GM12878 (cell line): ENCODE data around the gene MS4A2. TPM values are rescaled to one million over a fixed set of nuclear protein-coding genes. Genes with fewer than 3 reads are reported as not detected.

ENCODE experiments used
- ATAC-seq: fragments of 200-7000 bp; cut with Tn5 transposase; 3 replicates; pipeline ENCODE4 v1.9.1; 2020; ENCODE audit warnings: mild to moderate bottlenecking, moderate library complexity
- BruUV-seq: library from RNA; stranded (reverse); fragments of 400-500 nt; replicated peaks from 2 replicates; lab custom pipeline; 2021; lab: Mats Ljungman, UMichigan
- CTCF ChIA-PET: fragments of 300-600 bp; sonication (Branson Sonifier 250); formaldehyde crosslinking; extraction: SDS; loops from one replicate; lab custom pipeline; 2021; ENCODE audit warnings: inconsistent platforms; lab: Yijun Ruan, JAX
- POLR2A ChIA-PET: fragments of 350-600 bp; formaldehyde crosslinking; extraction: SDS; loops from one replicate; lab custom pipeline; 2021; ENCODE audit warnings: inconsistent platforms; lab: Charles Lee
- RAD21 ChIA-PET: fragments of 300-600 bp; sonication (Branson Sonifier 250); formaldehyde crosslinking; loops from one replicate; lab custom pipeline; 2023; ENCODE audit warnings: antibody characterized with exemption; ENCODE audit not compliant: unreplicated experiment; lab: Charles Lee
- SMC1A ChIA-PET: fragments of 300-600 bp; sonication (Branson Sonifier 250); formaldehyde crosslinking; loops from one replicate; lab custom pipeline; 2023; ENCODE audit not compliant: unreplicated experiment, uncharacterized antibody; lab: Charles Lee
- DNase-seq: peaks from one replicate; pipeline ENCODE4 v3.0.0-alpha.2; 2011; ENCODE audit warnings: low read depth, low spot score
- FAIRE-seq: peaks from 3 replicates; lab custom pipeline; 2011; peaks lifted over from hg19 to GRCh38; lab: Jason Lieb, UNC
- H2AFZ ChIP-seq: 2 replicates; pipeline ENCODE4 v1.6.0; 2011; ENCODE audit warnings: low read depth, low read length, control low read depth; ENCODE audit not compliant: control insufficient read depth
- H3K27ac ChIP-seq: 2 replicates; pipeline ENCODE4 v1.5.1; 2011; ENCODE audit warnings: control low read depth; ENCODE audit not compliant: control insufficient read depth, insufficient read depth
- H3K27me3 ChIP-seq, 2 experiments: replicated peaks in 1 of 2; 2 replicates each; pipeline versions ENCODE4 v1.6.0 to v1.6.1; 2011; ENCODE audit warnings: low read length in 1 of 2; ENCODE audit not compliant: control insufficient read depth in 2 of 2, insufficient read depth in 2 of 2
- H3K36me3 ChIP-seq, 2 experiments: 2 replicates each; pipeline ENCODE4 v1.5.1; 2011; ENCODE audit warnings: low read length in 1 of 2; ENCODE audit not compliant: control insufficient read depth in 2 of 2, insufficient read depth in 2 of 2
- H3K4me1 ChIP-seq: 2 replicates; pipeline ENCODE4 v1.6.1; 2011; ENCODE audit warnings: mild to moderate bottlenecking, low read length, moderate library complexity, mixed read lengths; ENCODE audit not compliant: control insufficient read depth, insufficient read depth
- H3K4me2 ChIP-seq: 2 replicates; pipeline ENCODE4 v1.6.0; 2011; ENCODE audit warnings: control low read depth; ENCODE audit not compliant: control insufficient read depth, insufficient read depth
- H3K4me3 ChIP-seq: fragments of 200-600 bp; sonication (generic); 2 replicates; pipeline ENCODE4 v1.5.1; 2016
- H3K79me2 ChIP-seq: 2 replicates; pipeline ENCODE4 v1.6.0; 2011; ENCODE audit warnings: low read length; ENCODE audit not compliant: control insufficient read depth, insufficient read depth
- H3K9ac ChIP-seq: 2 replicates; pipeline ENCODE4 v1.8.0; 2011; ENCODE audit warnings: low read length, control low read depth, mixed read lengths; ENCODE audit not compliant: control insufficient read depth, insufficient read depth
- H3K9me3 ChIP-seq: replicated peaks from 3 replicates; pipeline ENCODE4 v1.5.1; 2011; ENCODE audit warnings: mild to moderate bottlenecking, low read length; ENCODE audit not compliant: control insufficient read depth, insufficient read depth
- H4K20me1 ChIP-seq: 2 replicates; pipeline ENCODE4 v1.6.0; 2011; ENCODE audit not compliant: control insufficient read depth, insufficient read depth
- CHD1 ChIP-seq: IDR thresholded peaks from 2 replicates; pipeline ENCODE4 v1.6.1; 2012; ENCODE audit warnings: low read depth, low read length, improper control_type of control experiment
- EZH2 ChIP-seq: IDR thresholded peaks from 2 replicates; pipeline ENCODE4 v1.6.1; 2012; ENCODE audit warnings: low read depth, mild to moderate bottlenecking, control low read depth, inconsistent platforms, low read length, borderline replicate concordance; ENCODE audit not compliant: control insufficient read depth
- FOXK2 ChIP-seq: fragments of 450-650 bp; IDR thresholded peaks from 2 replicates; pipeline ENCODE4 v1.6.1; 2017; ENCODE audit warnings: mild to moderate bottlenecking, moderate library complexity
- JUNB ChIP-seq: IDR thresholded peaks from 2 replicates; pipeline ENCODE4 v1.6.1; 2016; ENCODE audit warnings: antibody characterized with exemption, mild to moderate bottlenecking
- KLF5 ChIP-seq: fragments of 450-650 bp; IDR thresholded peaks from 2 replicates; pipeline ENCODE4 v1.6.1; 2014; ENCODE audit warnings: mild to moderate bottlenecking; ENCODE audit not compliant: partially characterized antibody
- NFYB ChIP-seq: IDR thresholded peaks from 2 replicates; pipeline ENCODE4 v1.6.1; 2011; ENCODE audit warnings: low read depth, mild to moderate bottlenecking, low read length, improper control_type of control experiment, moderate library complexity; ENCODE audit not compliant: insufficient read depth
- NR2C1 ChIP-seq: fragments of 450-650 bp; IDR thresholded peaks from 2 replicates; pipeline ENCODE4 v1.6.1; 2017; ENCODE audit warnings: antibody characterized with exemption, mild to moderate bottlenecking, moderate library complexity
- RAD21 ChIP-seq: IDR thresholded peaks from 2 replicates; pipeline ENCODE4 v1.6.1; 2011; ENCODE audit warnings: mild to moderate bottlenecking, low read depth, low read length, moderate library complexity; ENCODE audit not compliant: insufficient read depth
- SRF ChIP-seq, 2 experiments: IDR thresholded peaks; 2 replicates each; pipeline ENCODE4 v1.6.1; 2011; ENCODE audit warnings: low read depth in 2 of 2, low read length in 2 of 2, mild to moderate bottlenecking in 1 of 2, moderate library complexity in 1 of 2
- SUPT20H ChIP-seq: IDR thresholded peaks from 2 replicates; pipeline ENCODE4 v1.6.1; 2011; ENCODE audit warnings: low read depth, mild to moderate bottlenecking, low read length, moderate library complexity, borderline replicate concordance; ENCODE audit not compliant: control insufficient read depth
- ZBTB33 ChIP-seq: fragments of 450-650 bp; IDR thresholded peaks from 2 replicates; pipeline ENCODE4 v1.6.1; 2017; ENCODE audit warnings: mild to moderate bottlenecking
- ZNF384 ChIP-seq: IDR thresholded peaks from 2 replicates; pipeline ENCODE4 v1.6.1; 2012; ENCODE audit warnings: low read depth, mild to moderate bottlenecking, low read length, improper control_type of control experiment, borderline replicate concordance
- ZNF592 ChIP-seq: fragments of 450-650 bp; IDR thresholded peaks from 2 replicates; pipeline ENCODE4 v1.6.1; 2017; ENCODE audit warnings: mild to moderate bottlenecking, moderate library complexity
- WGBS: methylation state at CpG from one replicate; pipeline ENCODE4 v1.1.6; 2016; ENCODE audit warnings: low lambda C conversion rate; ENCODE audit not compliant: insufficient replicate concordance, insufficient coverage; ENCODE audit errors: missing lambda C conversion rate; 5-methylcytosine and 5-hydroxymethylcytosine counted together
- in situ Hi-C: fragments of 300-500 bp; cut with MboI; formaldehyde crosslinking; loops from 9 replicates; pipeline ENCODE4 v1.14.3; 2018; ENCODE audit warnings: mixed read lengths
- intact Hi-C: fragments of 100-400 bp; cut with micrococcal nuclease; formaldehyde crosslinking; loops from one replicate; pipeline ENCODE4 v1.14.2; 2022; ENCODE audit not compliant: unreplicated experiment
- polyA plus RNA-seq, 11 experiments: library from polyadenylated mRNA; depleted of rRNA in 4 of 11; unstranded in 6 of 11; stranded (reverse) in 5 of 11; fragments of >200 nt; fragmentation: Nextera tagmentation in 4 of 11; fragmentation: Illumina TruSeq in 1 of 11; extraction: Ambion mirVana in 4 of 11; extraction: Trizol in 1 of 11; gene quantifications; 1 replicate in 1 of 11; 2 replicates in 10 of 11; pipeline versions ENCODE4 v1.2.1 to v1.2.3, GENCODE V29; 2011 to 2016; ENCODE audit warnings: inconsistent platforms in 2 of 11, missing spikeins in 2 of 11, low read depth in 1 of 11
- total RNA-seq, 4 experiments: library from RNA; depleted of rRNA in 3 of 4; stranded (reverse); fragments of >200 nt in 3 of 4; fragmentation: Illumina TruSeq in 1 of 4; extraction: Trizol in 1 of 4; gene quantifications; 2 replicates each; pipeline versions ENCODE4 v1.2.1 to v1.2.3, GENCODE V29; 2013 to 2021
- TF ChIP-seq, protein P1 (sequence below): fragments of 450-650 bp; IDR thresholded peaks from 2 replicates; pipeline ENCODE4 v1.6.1; 2016; ENCODE audit warnings: mild to moderate bottlenecking
- TF ChIP-seq, protein P2 (sequence below): fragments of 150-350 bp; IDR thresholded peaks from 2 replicates; pipeline ENCODE4 v1.6.1; 2014; ENCODE audit warnings: mild to moderate bottlenecking, low read depth, low read length

MS4A2 gene
- total and polyA plus RNA-seq, 10 of the 15 experiments (the other 5 are each of a cell fraction or from before 2014, with no cell fraction given) = not detected

GRCh38 chr11:60129853-60130252 lies 41.4 kb downstream of the MS4A2 start:
- ChIA-PET POLR2A (interaction anchor here (0.6 kb wide), 1 partner anchor 72 kb away, joined by 4 read pairs; no protein-coding TSS in a partner anchor), SMC1A (interaction anchor here (0.6 to 2.2 kb wide), 4 partner anchors 80 to 411 kb away, joined by 3 to 6 read pairs (median 4); no protein-coding TSS in a partner anchor), CTCF (interaction anchor here (1.0 to 1.4 kb wide), 4 partner anchors 9 to 383 kb away, joined by 3 to 4 read pairs (median 4); no protein-coding TSS in a partner anchor), RAD21 (interaction anchor here (1.1 kb wide), 1 partner anchor 121 kb away, joined by 4 read pairs; no protein-coding TSS in a partner anchor)
- Histone ChIP-seq H3K27ac (no peak overlapping the region), H4K20me1 (no peaks in the 10 kb centered on the region), H3K4me3 (no peak overlapping the region), H3K79me2 (no peaks in the 10 kb centered on the region), H3K4me1 (no peaks in the 10 kb centered on the region), H3K4me2 (no peak overlapping the region), H3K27me3 (no peaks in the 10 kb centered on the region), H2AFZ (no peak overlapping the region), H3K9ac (no peak overlapping the region), H3K36me3 (no peaks in the 10 kb centered on the region), H3K9me3 (no peaks in the 10 kb centered on the region; the same call in 2 of the 3 replicates)
- no peak for DNase-seq
- no peak for FAIRE-seq
- in situ Hi-C loops (no loop called here), intact Hi-C loops (loop anchor here (1.0 to 5.0 kb wide), 2 partner anchors 307 to 378 kb away; no protein-coding TSS in a partner anchor)
- ATAC-seq = no peak
- 52% methylated on average over 3 of the region's 3 CpGs for WGBS
- BruUV-seq = no TSS peak
- TF ChIP-seq JUNB (no peak), NR2C1 (no peak), ZBTB33 (no peak), EZH2 (no peak), FOXK2 (no peak), SUPT20H (no peak), NFYB (no peak), ZNF592 (no peak), RAD21 (no peak), ZNF384 (no peak), KLF5 (no peak), SRF (IDR thresholded peaks at IDR 0.05; ENCODE audit: low read depth in 2 of 2, low read length in 2 of 2) (no peak), CHD1 (no peak)
- TF ChIP-seq, protein P1, sequence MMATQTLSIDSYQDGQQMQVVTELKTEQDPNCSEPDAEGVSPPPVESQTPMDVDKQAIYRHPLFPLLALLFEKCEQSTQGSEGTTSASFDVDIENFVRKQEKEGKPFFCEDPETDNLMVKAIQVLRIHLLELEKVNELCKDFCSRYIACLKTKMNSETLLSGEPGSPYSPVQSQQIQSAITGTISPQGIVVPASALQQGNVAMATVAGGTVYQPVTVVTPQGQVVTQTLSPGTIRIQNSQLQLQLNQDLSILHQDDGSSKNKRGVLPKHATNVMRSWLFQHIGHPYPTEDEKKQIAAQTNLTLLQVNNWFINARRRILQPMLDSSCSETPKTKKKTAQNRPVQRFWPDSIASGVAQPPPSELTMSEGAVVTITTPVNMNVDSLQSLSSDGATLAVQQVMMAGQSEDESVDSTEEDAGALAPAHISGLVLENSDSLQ = no peak
- TF ChIP-seq, protein P2, sequence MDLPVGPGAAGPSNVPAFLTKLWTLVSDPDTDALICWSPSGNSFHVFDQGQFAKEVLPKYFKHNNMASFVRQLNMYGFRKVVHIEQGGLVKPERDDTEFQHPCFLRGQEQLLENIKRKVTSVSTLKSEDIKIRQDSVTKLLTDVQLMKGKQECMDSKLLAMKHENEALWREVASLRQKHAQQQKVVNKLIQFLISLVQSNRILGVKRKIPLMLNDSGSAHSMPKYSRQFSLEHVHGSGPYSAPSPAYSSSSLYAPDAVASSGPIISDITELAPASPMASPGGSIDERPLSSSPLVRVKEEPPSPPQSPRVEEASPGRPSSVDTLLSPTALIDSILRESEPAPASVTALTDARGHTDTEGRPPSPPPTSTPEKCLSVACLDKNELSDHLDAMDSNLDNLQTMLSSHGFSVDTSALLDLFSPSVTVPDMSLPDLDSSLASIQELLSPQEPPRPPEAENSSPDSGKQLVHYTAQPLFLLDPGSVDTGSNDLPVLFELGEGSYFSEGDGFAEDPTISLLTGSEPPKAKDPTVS = no peak
